ENCODE measurements around the gene CD200.

- TF ChIP-seq, protein P1, sequence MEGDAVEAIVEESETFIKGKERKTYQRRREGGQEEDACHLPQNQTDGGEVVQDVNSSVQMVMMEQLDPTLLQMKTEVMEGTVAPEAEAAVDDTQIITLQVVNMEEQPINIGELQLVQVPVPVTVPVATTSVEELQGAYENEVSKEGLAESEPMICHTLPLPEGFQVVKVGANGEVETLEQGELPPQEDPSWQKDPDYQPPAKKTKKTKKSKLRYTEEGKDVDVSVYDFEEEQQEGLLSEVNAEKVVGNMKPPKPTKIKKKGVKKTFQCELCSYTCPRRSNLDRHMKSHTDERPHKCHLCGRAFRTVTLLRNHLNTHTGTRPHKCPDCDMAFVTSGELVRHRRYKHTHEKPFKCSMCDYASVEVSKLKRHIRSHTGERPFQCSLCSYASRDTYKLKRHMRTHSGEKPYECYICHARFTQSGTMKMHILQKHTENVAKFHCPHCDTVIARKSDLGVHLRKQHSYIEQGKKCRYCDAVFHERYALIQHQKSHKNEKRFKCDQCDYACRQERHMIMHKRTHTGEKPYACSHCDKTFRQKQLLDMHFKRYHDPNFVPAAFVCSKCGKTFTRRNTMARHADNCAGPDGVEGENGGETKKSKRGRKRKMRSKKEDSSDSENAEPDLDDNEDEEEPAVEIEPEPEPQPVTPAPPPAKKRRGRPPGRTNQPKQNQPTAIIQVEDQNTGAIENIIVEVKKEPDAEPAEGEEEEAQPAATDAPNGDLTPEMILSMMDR (IDR thresholded peaks at IDR 0.05): no peak
- TF ChIP-seq POLR2A (IDR thresholded peaks at IDR 0.05; ENCODE audit: low read length) (no peak), RCOR1 (IDR thresholded peaks at IDR 0.05; ENCODE audit: low read depth, low read length) (no peak), HDAC2 (IDR thresholded peaks at IDR 0.05) (no peak), MYC (IDR thresholded peaks at IDR 0.05; ENCODE audit: borderline replicate concordance, low read length) (no peak), SMC3 (IDR thresholded peaks at IDR 0.05) (no peak), CEBPB (IDR thresholded peaks at IDR 0.05) (no peak), EP300 (IDR thresholded peaks at IDR 0.05) (no peak), MAZ (IDR thresholded peaks at IDR 0.05; ENCODE audit: borderline replicate concordance, low read depth, low read length) (no peak), CBX2 (IDR thresholded peaks at IDR 0.05; ENCODE audit: borderline replicate concordance, low read depth) (no peak), SREBF2 (IDR thresholded peaks at IDR 0.05) (no peak)
- TF ChIP-seq, protein P2, sequence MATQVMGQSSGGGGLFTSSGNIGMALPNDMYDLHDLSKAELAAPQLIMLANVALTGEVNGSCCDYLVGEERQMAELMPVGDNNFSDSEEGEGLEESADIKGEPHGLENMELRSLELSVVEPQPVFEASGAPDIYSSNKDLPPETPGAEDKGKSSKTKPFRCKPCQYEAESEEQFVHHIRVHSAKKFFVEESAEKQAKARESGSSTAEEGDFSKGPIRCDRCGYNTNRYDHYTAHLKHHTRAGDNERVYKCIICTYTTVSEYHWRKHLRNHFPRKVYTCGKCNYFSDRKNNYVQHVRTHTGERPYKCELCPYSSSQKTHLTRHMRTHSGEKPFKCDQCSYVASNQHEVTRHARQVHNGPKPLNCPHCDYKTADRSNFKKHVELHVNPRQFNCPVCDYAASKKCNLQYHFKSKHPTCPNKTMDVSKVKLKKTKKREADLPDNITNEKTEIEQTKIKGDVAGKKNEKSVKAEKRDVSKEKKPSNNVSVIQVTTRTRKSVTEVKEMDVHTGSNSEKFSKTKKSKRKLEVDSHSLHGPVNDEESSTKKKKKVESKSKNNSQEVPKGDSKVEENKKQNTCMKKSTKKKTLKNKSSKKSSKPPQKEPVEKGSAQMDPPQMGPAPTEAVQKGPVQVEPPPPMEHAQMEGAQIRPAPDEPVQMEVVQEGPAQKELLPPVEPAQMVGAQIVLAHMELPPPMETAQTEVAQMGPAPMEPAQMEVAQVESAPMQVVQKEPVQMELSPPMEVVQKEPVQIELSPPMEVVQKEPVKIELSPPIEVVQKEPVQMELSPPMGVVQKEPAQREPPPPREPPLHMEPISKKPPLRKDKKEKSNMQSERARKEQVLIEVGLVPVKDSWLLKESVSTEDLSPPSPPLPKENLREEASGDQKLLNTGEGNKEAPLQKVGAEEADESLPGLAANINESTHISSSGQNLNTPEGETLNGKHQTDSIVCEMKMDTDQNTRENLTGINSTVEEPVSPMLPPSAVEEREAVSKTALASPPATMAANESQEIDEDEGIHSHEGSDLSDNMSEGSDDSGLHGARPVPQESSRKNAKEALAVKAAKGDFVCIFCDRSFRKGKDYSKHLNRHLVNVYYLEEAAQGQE (IDR thresholded peaks at IDR 0.05): no peak
- TF ChIP-seq, protein P3, sequence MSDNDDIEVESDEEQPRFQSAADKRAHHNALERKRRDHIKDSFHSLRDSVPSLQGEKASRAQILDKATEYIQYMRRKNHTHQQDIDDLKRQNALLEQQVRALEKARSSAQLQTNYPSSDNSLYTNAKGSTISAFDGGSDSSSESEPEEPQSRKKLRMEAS (IDR thresholded peaks at IDR 0.05): no peak
- TF ChIP-seq, protein P4, sequence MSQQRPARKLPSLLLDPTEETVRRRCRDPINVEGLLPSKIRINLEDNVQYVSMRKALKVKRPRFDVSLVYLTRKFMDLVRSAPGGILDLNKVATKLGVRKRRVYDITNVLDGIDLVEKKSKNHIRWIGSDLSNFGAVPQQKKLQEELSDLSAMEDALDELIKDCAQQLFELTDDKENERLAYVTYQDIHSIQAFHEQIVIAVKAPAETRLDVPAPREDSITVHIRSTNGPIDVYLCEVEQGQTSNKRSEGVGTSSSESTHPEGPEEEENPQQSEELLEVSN (IDR thresholded peaks at IDR 0.05; ENCODE audit: borderline replicate concordance, low read depth): no peak
These were observed 39.4 kb downstream of the CD200 start for GRCh38 chr3:112372396-112372795.

Data from A549 (cell line).